Spleen (tissue), 11 donors: ENCODE results near the gene SKI. TPM values are rescaled to one million over a fixed set of nuclear protein-coding genes. Genes with fewer than 3 reads are reported as not detected.

ENCODE experiments used
- DNase-seq: peaks from one replicate; pipeline ENCODE4 v3.0.0-alpha.2; 2020
- H3K27ac ChIP-seq, 8 donors: fragments of 200-600 bp; sonication (generic) in 7 of 8; 1 replicate in 4 of 8; 2 replicates in 4 of 8; pipeline versions ENCODE4 v1.5.0 to v1.8.0; 2016 to 2021; ENCODE audit warnings: inconsistent platforms in 4 of 8, mild to moderate bottlenecking in 4 of 8, moderate library complexity in 1 of 8
- H3K27me3 ChIP-seq, 7 donors: fragments of 200-600 bp; sonication (generic) in 6 of 7; replicated peaks in 1 of 7; 1 replicate in 4 of 7; 2 replicates in 3 of 7; pipeline versions ENCODE4 v1.5.0 to v1.8.0; 2016 to 2021; ENCODE audit warnings: inconsistent platforms in 3 of 7, mild to moderate bottlenecking in 1 of 7
- H3K36me3 ChIP-seq, 6 donors: fragments of 200-600 bp; sonication (generic) in 5 of 6; 1 replicate in 4 of 6; 2 replicates in 2 of 6; pipeline versions ENCODE4 v1.5.0 to v1.8.0; 2016 to 2021; ENCODE audit warnings: inconsistent platforms in 2 of 6
- H3K4me1 ChIP-seq, 6 donors: fragments of 200-600 bp; sonication (generic) in 5 of 6; 1 replicate in 3 of 6; 2 replicates in 3 of 6; pipeline versions ENCODE4 v1.5.0 to v1.8.0; 2016 to 2021; ENCODE audit warnings: inconsistent platforms in 3 of 6
- H3K4me3 ChIP-seq, 8 donors: fragments of 200-600 bp; sonication (generic) in 7 of 8; 1 replicate in 4 of 8; 2 replicates in 4 of 8; pipeline versions ENCODE4 v1.5.0 to v1.8.0; 2016 to 2021; ENCODE audit warnings: inconsistent platforms in 4 of 8, mild to moderate bottlenecking in 4 of 8, moderate library complexity in 2 of 8
- H3K9me3 ChIP-seq, 8 donors: fragments of 200-600 bp; sonication (generic) in 7 of 8; 1 replicate in 4 of 8; 2 replicates in 4 of 8; pipeline versions ENCODE4 v1.5.0 to v1.8.0; 2016 to 2021; ENCODE audit warnings: inconsistent platforms in 4 of 8
- POLR2A ChIP-seq, 3 donors: fragments of 450-650 bp; IDR thresholded peaks; one replicate each; pipeline ENCODE4 v1.5.1; 2017; ENCODE audit warnings: antibody characterized with exemption in 3 of 3, mild to moderate bottlenecking in 1 of 3
- POLR2AphosphoS5 ChIP-seq, 3 donors: sonication (generic); formaldehyde crosslinking; IDR thresholded peaks; one replicate each; pipeline ENCODE4 v1.5.1; 2017; ENCODE audit warnings: antibody characterized with exemption in 3 of 3
- WGBS, 5 donors: extraction: QIAGEN DNeasy Blood & Tissue Kit in 3 of 5; methylation state at CpG; one replicate each; pipeline versions ENCODE4 v1.1.5 to v1.1.7; 2013 to 2018; 5-methylcytosine and 5-hydroxymethylcytosine counted together
- intact Hi-C: fragments of 100-400 bp; cut with DNase I; formaldehyde crosslinking; loops from one replicate; pipeline ENCODE4 v1.15.0; 2023; ENCODE audit warnings: low total_unique reads
- polyA plus RNA-seq, 3 donors: library from polyadenylated mRNA; stranded (reverse); fragments of 200-250 nt; gene quantifications; one replicate each; pipeline ENCODE4 v1.2.1, GENCODE V29; 2013
- total RNA-seq, 7 donors: library from RNA; depleted of rRNA in 3 of 7; stranded (reverse); fragments of >200 nt in 3 of 7; fragmentation: NEBNext Ultra II Directional in 4 of 7; extraction: Animal tissue kit (Norgen Biotek cat#: 25700) in 4 of 7; gene quantifications; one replicate each; pipeline versions ENCODE4 v1.1.0 to v1.2.1, GENCODE V29; 2016 to 2021
- TF ChIP-seq, protein P1 (sequence below), 11 experiments: fragments of 200-600 bp in 7 of 11; fragments of 450-650 bp in 4 of 11; sonication (generic) in 4 of 11; IDR thresholded peaks in 8 of 11; conservative IDR thresholded peaks in 3 of 11; 1 replicate in 7 of 11; 2 replicates in 4 of 11; pipeline versions ENCODE4 v1.4.0 to v1.8.0; 2016 to 2021; ENCODE audit warnings: antibody characterized with exemption in 11 of 11, inconsistent platforms in 4 of 11, mild to moderate bottlenecking in 1 of 11
- donor health status: healthy with polysubstance abuse.
- donor health status: DM: no; HTN: no; CAD: no; lungs with moderate emphysema.
- donor health status: DM: no; HTN: no; CAD: no.
- donor health status: Bipolar disorder and iron deficiency.
- donor health status: healthy.
- donor health status: DM: no; HTN: no; CAD: no.
- donor health status: DM: yes; HTN: yes; CAD: no.

SKI gene
- total and polyA plus RNA-seq, 10 donors = 4.4 to 100.0 (median 54.3) TPM

DNA sequence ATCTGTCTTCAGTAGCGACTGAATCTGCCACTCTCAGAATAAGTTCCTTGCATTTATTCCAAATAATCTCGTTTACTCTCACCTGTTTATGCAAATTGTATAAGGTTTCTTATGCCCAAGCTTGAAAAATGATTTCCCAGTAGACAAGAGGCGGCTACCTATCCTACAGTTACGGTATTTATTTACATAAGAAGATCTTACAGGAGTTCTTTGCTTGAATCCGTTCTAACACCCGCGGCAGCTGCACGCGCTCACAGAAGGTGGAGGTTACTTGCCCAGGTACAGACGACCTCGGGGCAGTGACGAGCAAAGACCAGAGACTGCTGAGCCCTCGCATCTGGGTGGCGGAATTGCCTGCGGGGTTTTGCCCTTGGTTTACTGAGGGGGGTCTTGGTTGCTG is 79.9 kb downstream of the SKI start:
- TF ChIP-seq, protein P1, sequence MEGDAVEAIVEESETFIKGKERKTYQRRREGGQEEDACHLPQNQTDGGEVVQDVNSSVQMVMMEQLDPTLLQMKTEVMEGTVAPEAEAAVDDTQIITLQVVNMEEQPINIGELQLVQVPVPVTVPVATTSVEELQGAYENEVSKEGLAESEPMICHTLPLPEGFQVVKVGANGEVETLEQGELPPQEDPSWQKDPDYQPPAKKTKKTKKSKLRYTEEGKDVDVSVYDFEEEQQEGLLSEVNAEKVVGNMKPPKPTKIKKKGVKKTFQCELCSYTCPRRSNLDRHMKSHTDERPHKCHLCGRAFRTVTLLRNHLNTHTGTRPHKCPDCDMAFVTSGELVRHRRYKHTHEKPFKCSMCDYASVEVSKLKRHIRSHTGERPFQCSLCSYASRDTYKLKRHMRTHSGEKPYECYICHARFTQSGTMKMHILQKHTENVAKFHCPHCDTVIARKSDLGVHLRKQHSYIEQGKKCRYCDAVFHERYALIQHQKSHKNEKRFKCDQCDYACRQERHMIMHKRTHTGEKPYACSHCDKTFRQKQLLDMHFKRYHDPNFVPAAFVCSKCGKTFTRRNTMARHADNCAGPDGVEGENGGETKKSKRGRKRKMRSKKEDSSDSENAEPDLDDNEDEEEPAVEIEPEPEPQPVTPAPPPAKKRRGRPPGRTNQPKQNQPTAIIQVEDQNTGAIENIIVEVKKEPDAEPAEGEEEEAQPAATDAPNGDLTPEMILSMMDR (IDR thresholded peaks at IDR 0.05 in 8 of 11, conservative IDR thresholded peaks at IDR 0.05 in 3 of 11) = no peak
- TF ChIP-seq POLR2AphosphoS5 (IDR thresholded peaks at IDR 0.05) (no peak), POLR2A (IDR thresholded peaks at IDR 0.05) (no peak)
- H3K9me3 ChIP-seq = no peaks in the 10 kb centered on the region
- no peak overlapping the region for H3K27ac ChIP-seq
- H3K4me1 ChIP-seq = peaks cover 23 to 58% (median 40%) of the 10 kb centered on the region in 6 donors
- no peak overlapping the region for H3K4me3 ChIP-seq
- peaks cover 3 to 66% (median 61%) of the 10 kb centered on the region in 6 donors for H3K36me3 ChIP-seq
- intact Hi-C loops = no loop called here
- no peak for DNase-seq
- 90 to 97% (median 93%) methylated on average over 15 of the region's 15 CpGs for WGBS, 5 donors
- H3K27me3 ChIP-seq = no peaks in the 10 kb centered on the region

DNA sequence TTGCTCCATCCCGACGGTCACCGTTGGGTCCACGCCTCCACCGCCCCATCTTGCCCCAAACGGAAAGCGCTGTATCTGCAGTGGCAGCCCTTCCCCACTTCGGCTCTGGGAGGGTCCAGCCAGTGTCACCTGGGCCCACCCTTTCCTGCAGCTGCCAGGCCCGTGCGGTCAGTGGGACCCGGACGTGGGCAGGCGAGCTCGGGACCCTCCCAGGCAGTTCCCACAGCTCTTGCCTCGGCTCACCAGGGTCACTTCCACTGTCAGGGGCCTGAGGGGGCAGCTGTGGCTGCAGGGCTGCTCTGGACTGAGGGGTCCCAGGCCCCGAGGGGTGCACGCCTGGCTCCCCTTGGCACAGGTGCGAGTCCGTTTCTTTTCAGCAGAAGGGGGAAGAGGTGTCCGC is 80.7 kb downstream of the SKI start:
- no peaks in the 10 kb centered on the region for H3K9me3 ChIP-seq
- TF ChIP-seq POLR2A (IDR thresholded peaks at IDR 0.05) (no peak), POLR2AphosphoS5 (IDR thresholded peaks at IDR 0.05) (peak in 2 of 3 donors; percentile 18 to 53)
- TF ChIP-seq, protein P1 (IDR thresholded peaks at IDR 0.05 in 8 of 11, conservative IDR thresholded peaks at IDR 0.05 in 3 of 11) = no peak
- WGBS, 5 donors = 91 to 97% (median 93%) methylated on average over 12 to 20 of the region's 20 CpGs
- H3K4me3 ChIP-seq = no peak overlapping the region
- peaks cover 0 to 4% (median 0%) of the 10 kb centered on the region in 7 donors for H3K27me3 ChIP-seq
- DNase-seq = no peak
- intact Hi-C loops = no loop called here
- peaks cover 3 to 57% (median 53%) of the 10 kb centered on the region in 6 donors for H3K36me3 ChIP-seq
- H3K27ac ChIP-seq = no peak overlapping the region
- H3K4me1 ChIP-seq = peaks cover 28 to 58% (median 44%) of the 10 kb centered on the region in 6 donors

DNA sequence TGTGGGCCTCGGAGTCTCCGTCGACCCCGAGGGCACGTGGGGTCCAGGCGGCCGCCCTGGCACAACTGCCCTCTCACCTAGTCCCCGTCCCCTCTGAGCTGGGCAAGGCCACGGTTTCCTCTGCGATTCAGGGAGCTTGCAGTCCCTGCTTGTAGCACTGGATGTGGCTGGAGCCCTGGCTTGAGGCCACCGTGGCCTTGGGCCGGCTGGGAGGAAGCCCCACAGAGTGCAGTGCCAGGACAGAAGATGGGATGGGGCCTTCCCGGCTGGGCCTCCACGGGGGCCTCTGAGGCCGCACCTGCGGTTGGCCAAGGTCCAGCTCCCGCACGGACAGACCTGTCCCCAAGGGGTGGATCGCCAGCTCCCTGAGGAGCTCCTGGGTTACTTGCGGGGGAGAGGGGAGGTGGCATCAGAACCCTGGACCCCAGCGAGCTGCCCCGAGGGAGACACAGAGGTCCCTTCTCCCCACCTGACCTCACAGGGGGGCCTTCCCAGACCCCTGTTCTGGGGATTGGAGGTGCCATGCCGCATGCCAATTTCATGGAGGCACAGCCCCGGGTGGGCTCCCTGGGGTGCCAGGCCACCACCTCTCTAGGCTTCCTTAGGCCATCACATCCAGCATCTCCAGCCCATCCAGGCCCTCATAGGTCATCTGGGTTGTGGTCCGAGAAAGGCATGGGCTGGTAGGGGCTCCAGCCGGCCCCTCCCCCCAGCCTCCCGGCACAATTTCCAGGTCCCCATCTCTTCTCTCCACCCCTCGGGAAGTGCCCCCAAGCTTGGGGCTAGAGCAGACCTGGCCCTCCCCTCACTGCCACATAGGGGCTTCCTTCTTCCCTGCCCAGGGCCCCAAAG is 82.4 kb downstream of the SKI start:
- WGBS, 5 donors = 66 to 86% (median 74%) methylated on average over 18 to 28 of the region's 28 CpGs
- DNase-seq = peak; percentile 83
- peaks cover 0 to 21% (median 0%) of the 10 kb centered on the region in 7 donors for H3K27me3 ChIP-seq
- peak overlapping the region in 7 of 8 donors; percentile 9 to 96 (median 90) for H3K27ac ChIP-seq
- H3K4me1 ChIP-seq = peaks cover 36 to 62% (median 56%) of the 10 kb centered on the region in 6 donors
- no peaks in the 10 kb centered on the region for H3K9me3 ChIP-seq
- H3K4me3 ChIP-seq = no peak overlapping the region
- peaks cover 0 to 40% (median 35%) of the 10 kb centered on the region in 6 donors for H3K36me3 ChIP-seq
- intact Hi-C loops = loop anchor here (5.0 kb wide), 1 partner anchor 113 kb away; no protein-coding TSS in a partner anchor
- TF ChIP-seq, protein P1 (IDR thresholded peaks at IDR 0.05 in 8 of 11, conservative IDR thresholded peaks at IDR 0.05 in 3 of 11) = no peak
- peak; percentile 55 to 75 (median 66) for TF ChIP-seq POLR2AphosphoS5 (IDR thresholded peaks at IDR 0.05)
